Activated naive CD4-positive, alpha-beta T cell treated with anti-CD3 and anti-CD28 coated beads, Interleukin-2, amount 10 ng/mL, durations not matched to agents 7 days and 5 days (primary cell): Measurements from ENCODE around the gene PLXNA2.

Source experiments
- CTCF ChIA-PET: fragments of 350-600 bp; sonication (Branson Sonifier 250); formaldehyde crosslinking; loops from one replicate; lab custom pipeline; 2021; ENCODE audit warnings: antibody characterized with exemption; lab: Charles Lee
- DNase-seq: peaks from one replicate; pipeline ENCODE4 v3.0.0-alpha.2; 2020
- H3K27ac Mint-ChIP-seq: one replicate; pipeline ENCODE4 v1.8.0; 2021; ENCODE audit warnings: mild to moderate bottlenecking, moderate library complexity, mixed read lengths
- H3K27me3 Mint-ChIP-seq: one replicate; pipeline ENCODE4 v1.8.0; 2021; ENCODE audit warnings: mild to moderate bottlenecking, mixed read lengths
- H3K36me3 Mint-ChIP-seq: one replicate; pipeline ENCODE4 v1.8.0; 2021; ENCODE audit warnings: mixed read lengths
- H3K4me1 Mint-ChIP-seq: one replicate; pipeline ENCODE4 v1.8.0; 2021; ENCODE audit warnings: mixed read lengths
- H3K4me3 Mint-ChIP-seq: one replicate; pipeline ENCODE4 v1.8.0; 2021; ENCODE audit warnings: mild to moderate bottlenecking, moderate library complexity, mixed read lengths
- H3K9me3 Mint-ChIP-seq: one replicate; pipeline ENCODE4 v1.8.0; 2021; ENCODE audit warnings: mixed read lengths

The PLXNA2 gene

DNA sequence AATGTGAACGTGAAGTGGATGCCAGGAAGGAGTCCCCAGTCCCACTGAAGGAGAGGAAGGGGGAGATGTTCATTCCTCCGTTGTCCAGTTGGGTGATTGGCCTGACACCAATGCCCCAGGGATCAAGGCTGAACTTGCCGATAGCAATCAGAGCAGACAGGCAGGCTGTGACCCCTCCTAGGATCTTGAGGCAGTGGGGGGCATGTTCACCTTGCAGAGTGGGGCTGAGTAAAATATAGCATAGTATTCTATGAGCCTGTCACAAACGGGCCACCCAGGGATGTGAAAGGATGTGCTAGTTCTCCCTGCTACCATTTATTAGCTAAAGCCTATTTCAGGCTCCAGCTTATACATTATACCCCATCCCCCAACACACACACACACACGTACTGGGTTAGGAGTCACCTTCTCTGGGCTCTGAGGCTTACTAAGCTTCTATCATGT is 252.6 kb downstream of the PLXNA2 start:
- no peaks in the 10 kb centered on the region for H3K9me3 Mint-ChIP-seq
- H3K4me3 Mint-ChIP-seq = no peak overlapping the region
- no peak for DNase-seq
- H3K36me3 Mint-ChIP-seq = no peaks in the 10 kb centered on the region
- H3K27ac Mint-ChIP-seq = no peak overlapping the region
- CTCF ChIA-PET = no interaction called here
- H3K27me3 Mint-ChIP-seq = peaks cover 24% of the 10 kb centered on the region
- no peaks in the 10 kb centered on the region for H3K4me1 Mint-ChIP-seq

DNA sequence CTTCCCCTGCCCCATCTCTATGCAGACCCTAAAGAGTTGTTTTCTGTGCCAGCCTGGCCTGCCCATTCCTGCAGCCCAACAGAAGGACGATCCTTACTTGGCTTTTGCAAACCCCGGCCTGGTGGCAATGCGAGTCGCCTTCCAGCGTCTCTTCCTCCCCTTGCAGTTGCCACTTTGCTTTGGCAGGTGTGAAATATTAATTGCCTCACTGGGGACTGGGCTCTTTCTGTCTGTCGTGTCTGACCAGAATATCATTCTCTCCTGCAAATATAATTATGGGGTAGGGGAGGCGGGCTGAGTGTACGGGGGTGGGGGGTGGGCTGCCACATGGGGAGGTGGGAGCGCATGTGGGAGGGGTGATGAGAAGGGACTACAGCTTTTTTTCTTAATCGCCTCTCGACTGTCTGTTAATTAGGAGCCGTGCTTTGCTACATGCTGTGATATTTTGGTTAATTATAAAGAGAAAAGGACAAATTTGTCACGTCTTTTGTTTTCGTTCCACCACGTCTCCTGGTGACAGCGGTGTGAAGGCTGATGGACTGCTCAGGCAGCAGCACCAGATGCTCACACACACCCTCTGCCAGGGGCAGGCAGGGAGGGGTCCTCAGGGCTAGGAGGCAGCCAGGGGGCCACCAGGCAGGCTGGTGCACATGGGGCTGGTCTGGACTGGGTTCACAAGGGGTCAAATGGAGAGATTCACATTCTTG is 253.2 kb downstream of the PLXNA2 start:
- H3K9me3 Mint-ChIP-seq = no peaks in the 10 kb centered on the region
- DNase-seq = no peak
- no peaks in the 10 kb centered on the region for H3K36me3 Mint-ChIP-seq
- H3K27me3 Mint-ChIP-seq = peaks cover 26% of the 10 kb centered on the region
- CTCF ChIA-PET = no interaction called here
- no peaks in the 10 kb centered on the region for H3K4me1 Mint-ChIP-seq
- H3K27ac Mint-ChIP-seq = no peak overlapping the region
- no peak overlapping the region for H3K4me3 Mint-ChIP-seq

DNA sequence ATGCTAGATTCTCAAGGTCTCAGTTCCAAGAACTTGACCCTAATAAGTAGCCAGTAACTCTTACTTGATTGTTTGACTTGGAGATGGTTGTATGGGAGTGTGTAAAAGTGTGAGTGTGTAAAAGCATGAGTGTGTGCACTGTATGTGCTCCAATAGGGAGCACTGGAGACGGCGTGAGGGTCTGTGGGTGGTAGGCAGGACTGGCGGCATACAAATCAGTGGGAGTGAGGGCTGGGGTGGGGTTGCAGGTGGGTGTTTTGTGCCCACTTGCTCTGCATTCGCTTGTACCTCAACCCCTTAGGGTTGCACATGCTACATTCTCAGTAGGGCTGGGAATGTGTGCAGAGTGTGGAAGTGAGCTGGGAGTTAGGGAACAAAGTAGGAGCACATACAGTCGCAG is 253.7 kb downstream of the PLXNA2 start:
- CTCF ChIA-PET = no interaction called here
- peaks cover 24% of the 10 kb centered on the region for H3K27me3 Mint-ChIP-seq
- no peak for DNase-seq
- H3K4me3 Mint-ChIP-seq = no peak overlapping the region
- H3K27ac Mint-ChIP-seq = no peak overlapping the region
- H3K9me3 Mint-ChIP-seq = no peaks in the 10 kb centered on the region
- H3K36me3 Mint-ChIP-seq = no peaks in the 10 kb centered on the region
- no peaks in the 10 kb centered on the region for H3K4me1 Mint-ChIP-seq

DNA sequence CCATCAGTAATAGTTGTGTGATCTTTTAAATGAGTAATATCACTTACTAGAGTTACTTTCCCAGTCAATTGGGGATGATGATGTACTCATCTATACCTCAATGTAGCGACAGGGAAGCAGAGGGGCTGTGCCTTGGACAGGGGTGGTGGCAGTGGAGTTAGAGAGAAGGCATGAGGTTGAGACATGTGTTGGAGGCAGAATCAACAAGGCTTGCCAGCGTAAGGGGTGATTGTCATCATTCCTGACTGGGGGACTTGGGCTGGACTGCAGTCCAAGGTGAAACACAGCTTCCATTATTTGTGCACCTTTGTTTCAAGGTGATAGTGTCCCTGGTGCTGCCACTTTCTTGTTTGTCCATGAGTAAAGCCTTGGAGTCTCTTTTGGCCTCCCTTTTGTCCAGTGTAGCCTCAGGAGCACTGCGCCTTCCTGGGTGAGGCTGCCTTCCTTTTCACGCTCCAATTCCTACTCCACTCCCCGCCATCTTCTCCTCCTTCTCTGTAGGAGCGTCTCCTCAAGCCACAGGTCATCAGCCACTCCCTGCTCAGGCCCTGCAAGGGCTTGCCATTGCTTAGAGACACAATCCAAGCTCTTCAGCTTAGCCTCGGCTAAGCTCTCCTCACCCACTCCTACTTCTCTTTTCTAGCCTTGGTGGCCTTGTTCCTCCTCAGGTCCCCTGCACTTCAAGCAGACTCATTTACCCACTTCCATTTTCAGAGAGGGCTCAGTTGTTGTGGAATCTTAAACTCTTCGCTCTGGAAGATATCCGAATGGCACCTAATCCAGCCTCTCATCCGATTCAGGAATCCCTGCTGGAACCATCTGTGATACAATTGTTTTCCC is 255.6 kb downstream of the PLXNA2 start:
- CTCF ChIA-PET = interaction anchor here (1.0 kb wide), 1 partner anchor 104 kb away, joined by 3 read pairs; no protein-coding TSS in a partner anchor
- Mint-ChIP-seq H3K4me1 (no peaks in the 10 kb centered on the region), H3K4me3 (no peak overlapping the region), H3K27ac (no peak overlapping the region), H3K27me3 (peaks cover 18% of the 10 kb centered on the region), H3K9me3 (no peaks in the 10 kb centered on the region), H3K36me3 (no peaks in the 10 kb centered on the region)
- no peak for DNase-seq

DNA sequence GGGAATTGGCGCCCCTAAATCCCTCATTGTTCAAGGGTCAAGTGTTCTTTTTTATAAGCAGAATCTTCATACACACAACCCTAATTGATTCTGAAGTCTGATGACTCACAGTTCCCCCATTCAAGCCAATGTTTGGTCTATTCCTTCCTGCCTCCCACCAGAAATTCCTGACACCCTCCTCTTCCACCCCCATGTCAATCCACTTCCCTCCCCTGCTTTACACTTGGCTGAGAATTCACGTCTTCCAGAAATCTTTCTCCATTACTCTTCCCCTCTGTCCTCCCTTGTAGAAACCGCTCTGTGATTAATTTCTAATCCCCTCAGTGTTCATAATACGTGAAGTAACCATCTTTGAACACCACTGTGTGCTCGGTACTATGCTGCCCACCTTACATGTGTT is 257.0 kb downstream of the PLXNA2 start:
- CTCF ChIA-PET = no interaction called here
- Mint-ChIP-seq H3K36me3 (no peaks in the 10 kb centered on the region), H3K4me1 (no peaks in the 10 kb centered on the region), H3K27ac (no peak overlapping the region), H3K27me3 (peaks cover 20% of the 10 kb centered on the region), H3K4me3 (no peak overlapping the region), H3K9me3 (no peaks in the 10 kb centered on the region)
- no peak for DNase-seq

DNA sequence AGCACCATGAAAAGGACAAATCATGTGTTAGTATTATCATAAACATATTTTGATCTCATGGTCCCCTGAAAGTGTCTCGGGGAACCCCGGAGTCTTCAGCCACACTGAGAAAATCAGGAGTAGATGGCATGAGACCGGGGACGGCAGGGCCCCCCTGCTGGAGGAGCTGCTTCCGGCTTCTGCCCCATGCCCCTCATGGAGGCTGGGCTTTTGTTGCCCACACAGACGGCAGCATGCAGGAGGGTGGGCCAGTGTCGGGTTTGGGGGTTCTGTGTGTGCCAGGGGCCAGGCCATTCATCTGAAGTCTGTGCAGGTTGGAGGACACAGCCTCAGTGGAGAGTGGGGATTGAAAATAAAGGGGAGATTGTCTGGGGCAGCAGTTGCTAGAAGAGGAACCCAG is 258.2 kb downstream of the PLXNA2 start:
- no peak for DNase-seq
- CTCF ChIA-PET = interaction anchor here (1.6 kb wide), 1 partner anchor 12 kb away, joined by 6 read pairs; no protein-coding TSS in a partner anchor
- H3K4me3 Mint-ChIP-seq = no peak overlapping the region
- H3K4me1 Mint-ChIP-seq = no peaks in the 10 kb centered on the region
- no peak overlapping the region for H3K27ac Mint-ChIP-seq
- H3K36me3 Mint-ChIP-seq = no peaks in the 10 kb centered on the region
- H3K9me3 Mint-ChIP-seq = no peaks in the 10 kb centered on the region
- peaks cover 30% of the 10 kb centered on the region for H3K27me3 Mint-ChIP-seq

DNA sequence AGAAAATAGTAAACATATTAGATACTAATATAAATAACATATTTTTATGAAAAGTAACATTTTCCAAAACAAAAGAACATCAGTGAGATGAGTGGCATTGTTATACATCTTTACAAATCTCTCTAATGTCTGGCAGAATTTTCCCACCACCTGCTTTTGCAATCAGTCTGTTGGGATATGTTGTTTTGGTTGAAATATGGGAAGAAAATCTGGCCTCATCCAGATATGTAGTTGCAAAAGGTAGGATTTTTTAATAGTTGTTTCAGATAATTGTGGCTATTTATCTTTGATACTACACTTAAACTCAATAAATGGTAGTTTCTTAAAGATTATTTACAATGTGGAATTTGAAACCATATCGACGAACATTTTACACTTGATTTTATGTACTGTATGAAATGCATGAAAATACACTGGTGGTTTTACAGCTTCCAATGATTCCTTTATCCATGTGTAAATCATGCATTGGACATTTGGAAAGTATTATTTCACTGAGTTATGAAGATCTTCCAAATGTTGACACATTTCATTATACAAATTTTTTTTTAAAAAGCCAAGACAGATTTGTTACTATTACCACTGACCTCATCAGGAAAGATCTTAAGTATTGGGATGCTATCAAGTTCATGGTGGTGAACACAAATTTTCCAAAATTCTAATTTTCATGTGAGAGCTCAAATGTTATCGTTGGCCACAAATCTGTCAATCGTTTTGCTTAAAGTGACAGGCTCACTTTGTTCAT is 259.2 kb downstream of the PLXNA2 start:
- H3K27me3 Mint-ChIP-seq = peaks cover 34% of the 10 kb centered on the region
- CTCF ChIA-PET = interaction anchor here (1.6 kb wide), 1 partner anchor 13 kb away, joined by 6 read pairs; no protein-coding TSS in a partner anchor
- H3K27ac Mint-ChIP-seq = no peak overlapping the region
- H3K4me1 Mint-ChIP-seq = no peaks in the 10 kb centered on the region
- no peak for DNase-seq
- H3K4me3 Mint-ChIP-seq = no peak overlapping the region
- no peaks in the 10 kb centered on the region for H3K36me3 Mint-ChIP-seq
- H3K9me3 Mint-ChIP-seq = no peaks in the 10 kb centered on the region

DNA sequence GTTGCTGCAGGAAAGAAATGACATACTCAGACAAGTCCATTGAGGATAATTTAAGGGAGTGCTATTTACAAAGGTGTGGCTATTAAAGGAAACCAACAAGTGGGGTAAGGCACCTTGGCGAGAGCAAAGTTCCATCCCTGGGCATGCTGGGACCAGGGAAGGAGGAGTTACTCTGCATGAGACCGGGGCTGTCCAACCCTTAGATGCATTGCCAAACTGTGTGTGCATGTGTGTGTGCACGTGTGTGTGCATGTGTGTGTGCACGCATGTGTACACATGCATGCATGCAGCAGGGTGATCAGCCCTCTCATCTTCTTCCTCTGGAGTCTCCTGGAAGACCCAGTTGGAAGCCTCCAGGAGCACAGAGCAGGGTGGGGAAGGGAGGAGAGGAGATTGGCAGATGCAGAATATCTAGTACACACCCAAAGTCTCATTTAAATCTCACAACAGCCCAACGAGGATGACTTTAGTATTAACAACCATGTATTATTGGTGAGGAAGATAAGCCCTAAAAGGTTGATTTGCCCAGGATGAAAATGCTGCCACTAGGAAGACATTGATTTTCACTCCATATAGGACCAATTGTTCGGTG is 261.0 kb downstream of the PLXNA2 start:
- Mint-ChIP-seq H3K4me1 (no peaks in the 10 kb centered on the region), H3K36me3 (no peaks in the 10 kb centered on the region), H3K27ac (no peak overlapping the region), H3K9me3 (no peaks in the 10 kb centered on the region), H3K4me3 (no peak overlapping the region), H3K27me3 (peaks cover 30% of the 10 kb centered on the region)
- CTCF ChIA-PET = interaction anchor here (1.1 kb wide), 1 partner anchor 15 kb away, joined by 5 read pairs; no protein-coding TSS in a partner anchor
- no peak for DNase-seq

DNA sequence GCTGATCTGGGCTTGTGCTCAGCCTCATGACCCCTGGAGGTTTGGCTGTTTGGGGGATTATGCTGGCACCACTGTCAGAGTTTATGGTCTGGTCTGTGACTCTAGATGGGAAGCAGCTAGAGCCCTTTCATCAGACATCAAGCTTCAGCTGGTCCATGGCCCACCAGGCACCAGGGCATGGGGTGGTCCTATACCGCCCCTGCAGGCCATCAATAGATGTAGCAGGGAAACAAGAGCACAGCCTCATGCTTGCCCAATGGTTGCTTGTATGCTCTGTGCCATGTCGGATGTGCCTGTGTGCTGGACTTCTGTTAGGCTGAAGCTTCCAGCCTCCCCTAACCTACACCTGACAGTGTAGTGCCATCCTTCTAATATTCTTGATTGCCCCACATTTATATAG is 262.2 kb downstream of the PLXNA2 start:
- Mint-ChIP-seq H3K27me3 (peaks cover 29% of the 10 kb centered on the region), H3K4me3 (no peak overlapping the region), H3K27ac (no peak overlapping the region), H3K4me1 (no peaks in the 10 kb centered on the region), H3K36me3 (no peaks in the 10 kb centered on the region), H3K9me3 (no peaks in the 10 kb centered on the region)
- no peak for DNase-seq
- CTCF ChIA-PET = no interaction called here

DNA sequence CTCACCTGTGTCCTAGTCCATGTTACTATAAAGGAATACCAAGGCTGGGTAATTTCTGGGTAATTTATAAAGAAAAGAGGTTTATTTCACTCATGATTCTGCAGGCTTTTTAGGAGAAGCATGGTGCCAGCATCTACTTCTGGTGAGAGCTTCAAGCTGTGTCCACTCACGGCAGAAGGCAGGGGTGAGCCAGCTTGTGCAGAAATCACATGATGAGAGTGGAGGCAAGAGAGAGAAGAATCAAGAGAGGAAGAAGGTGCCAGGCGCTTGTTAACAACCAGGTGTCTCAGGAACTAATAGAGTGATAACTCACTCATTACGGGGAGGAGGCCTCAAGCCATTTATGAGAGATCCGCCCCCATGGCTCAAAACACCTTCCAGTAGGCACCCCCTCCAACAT is 265.7 kb downstream of the PLXNA2 start:
- H3K36me3 Mint-ChIP-seq = no peaks in the 10 kb centered on the region
- DNase-seq = no peak
- H3K9me3 Mint-ChIP-seq = no peaks in the 10 kb centered on the region
- no peak overlapping the region for H3K27ac Mint-ChIP-seq
- CTCF ChIA-PET = no interaction called here
- no peaks in the 10 kb centered on the region for H3K4me1 Mint-ChIP-seq
- peaks cover 44% of the 10 kb centered on the region for H3K27me3 Mint-ChIP-seq
- no peak overlapping the region for H3K4me3 Mint-ChIP-seq

DNA sequence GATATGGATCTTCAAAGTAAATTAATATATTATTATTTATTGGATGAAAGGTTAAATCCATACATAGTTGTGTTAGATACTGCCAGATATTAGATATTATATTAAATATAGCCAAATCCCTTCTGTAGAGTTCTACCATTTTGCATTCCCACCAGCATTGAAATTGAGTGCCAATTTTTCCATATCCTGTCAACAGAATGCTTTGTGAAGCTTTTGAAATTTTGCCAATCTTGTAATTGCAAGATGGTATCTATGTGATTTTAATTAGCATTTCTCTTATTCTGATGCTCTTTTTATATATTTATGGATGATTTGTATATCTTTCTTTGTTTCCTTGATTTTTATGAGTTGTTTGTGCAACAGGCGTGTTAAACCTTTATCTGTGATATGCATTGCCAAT is 266.3 kb downstream of the PLXNA2 start:
- CTCF ChIA-PET = no interaction called here
- Mint-ChIP-seq H3K27ac (no peak overlapping the region), H3K36me3 (no peaks in the 10 kb centered on the region), H3K27me3 (peaks cover 47% of the 10 kb centered on the region), H3K4me1 (no peaks in the 10 kb centered on the region), H3K4me3 (no peak overlapping the region), H3K9me3 (no peaks in the 10 kb centered on the region)
- no peak for DNase-seq

DNA sequence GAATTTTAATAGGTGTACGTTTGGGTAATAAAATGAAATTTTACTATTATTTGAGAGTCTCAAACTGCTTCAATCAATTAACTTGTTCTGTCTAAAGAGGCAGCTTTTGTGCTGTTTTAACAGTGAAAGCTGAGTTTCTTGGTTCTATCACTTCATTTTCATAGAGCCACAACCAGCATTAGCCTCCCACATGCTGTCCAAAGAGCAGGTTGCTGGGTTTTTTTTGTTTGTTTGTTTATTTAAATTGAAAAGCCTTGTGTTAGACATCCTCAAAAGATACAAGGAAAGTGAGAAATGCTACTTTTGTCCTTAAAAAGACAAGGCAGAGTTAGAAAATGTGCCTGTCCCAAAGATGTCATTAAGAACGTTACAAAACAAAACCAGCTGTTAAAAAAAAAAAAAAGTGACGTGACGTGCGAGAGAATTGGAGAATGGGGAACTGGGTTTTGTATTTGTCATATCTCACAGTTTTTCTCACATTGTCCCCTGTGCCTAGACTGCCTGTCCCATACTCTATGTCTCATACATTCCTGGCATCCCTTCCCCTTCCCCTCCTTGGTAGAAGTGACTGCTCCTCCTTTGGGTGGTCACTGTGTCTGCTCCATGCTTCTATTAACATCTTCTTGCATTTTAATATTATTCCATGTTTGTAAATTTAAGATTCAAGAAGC is 270.2 kb downstream of the PLXNA2 start:
- H3K4me1 Mint-ChIP-seq = no peaks in the 10 kb centered on the region
- H3K4me3 Mint-ChIP-seq = no peak overlapping the region
- CTCF ChIA-PET = interaction anchor here (1.8 kb wide), 1 partner anchor 11 kb away, joined by 9 read pairs; no protein-coding TSS in a partner anchor
- DNase-seq = no peak
- no peaks in the 10 kb centered on the region for H3K36me3 Mint-ChIP-seq
- no peak overlapping the region for H3K27ac Mint-ChIP-seq
- H3K9me3 Mint-ChIP-seq = no peaks in the 10 kb centered on the region
- peaks cover 46% of the 10 kb centered on the region for H3K27me3 Mint-ChIP-seq

DNA sequence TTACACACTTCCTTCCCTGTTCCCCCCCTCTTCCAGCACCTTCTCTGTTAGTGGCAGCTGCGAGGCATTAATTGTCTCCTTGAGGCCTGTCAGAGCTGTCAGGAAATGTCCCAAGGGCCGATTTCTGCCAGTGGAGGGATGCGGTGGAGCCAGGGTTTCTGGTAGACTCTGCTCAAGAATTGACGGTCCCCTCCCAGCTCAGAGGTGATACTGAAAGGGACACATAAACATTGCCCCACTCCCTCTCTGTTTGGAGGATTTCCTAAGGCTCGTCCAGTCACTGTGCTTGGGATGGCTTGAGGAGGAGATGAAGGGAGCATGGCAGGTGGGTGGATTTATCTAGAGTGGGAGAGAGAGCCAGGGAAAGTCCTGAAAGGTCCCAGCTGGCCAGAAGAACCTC is 271.8 kb downstream of the PLXNA2 start:
- peaks cover 42% of the 10 kb centered on the region for H3K27me3 Mint-ChIP-seq
- no peaks in the 10 kb centered on the region for H3K4me1 Mint-ChIP-seq
- no peak for DNase-seq
- H3K9me3 Mint-ChIP-seq = no peaks in the 10 kb centered on the region
- H3K4me3 Mint-ChIP-seq = no peak overlapping the region
- H3K27ac Mint-ChIP-seq = no peak overlapping the region
- CTCF ChIA-PET = interaction anchor here (1.0 to 1.2 kb wide), 2 partner anchors 9 to 175 kb away, joined by 3 read pairs; no protein-coding TSS in a partner anchor
- no peaks in the 10 kb centered on the region for H3K36me3 Mint-ChIP-seq
